Trophoblast cell (in vitro differentiated cells and primary cell): ENCODE results near the gene DRAXIN.

Source experiments
- DNase-seq, 2 donors: peaks; one replicate each; pipeline ENCODE4 v3.0.0-alpha.2; 2016
- H2AFZ ChIP-seq: 2 replicates; pipeline ENCODE4 v1.6.1; 2013; ENCODE audit warnings: low read length, moderate library complexity, mild to moderate bottlenecking; ENCODE audit not compliant: insufficient read depth, poor library complexity
- H2AK5ac ChIP-seq: 2 replicates; pipeline ENCODE4 v1.6.1; 2013; ENCODE audit warnings: mild to moderate bottlenecking, low read length
- H2BK120ac ChIP-seq: 2 replicates; pipeline ENCODE4 v1.6.1; 2013; ENCODE audit warnings: low read length, mild to moderate bottlenecking, moderate library complexity; ENCODE audit not compliant: insufficient read depth, poor library complexity
- H2BK12ac ChIP-seq: 2 replicates; pipeline ENCODE4 v1.6.1; 2013; ENCODE audit warnings: mild to moderate bottlenecking, low read length, moderate library complexity
- H2BK5ac ChIP-seq: 2 replicates; pipeline ENCODE4 v1.6.1; 2013; ENCODE audit warnings: low read length, low read depth, moderate library complexity, mild to moderate bottlenecking; ENCODE audit not compliant: poor library complexity
- H3K14ac ChIP-seq: 2 replicates; pipeline ENCODE4 v1.6.1; 2013; ENCODE audit warnings: mild to moderate bottlenecking, low read length
- H3K18ac ChIP-seq: 2 replicates; pipeline ENCODE4 v1.6.1; 2013; ENCODE audit warnings: mild to moderate bottlenecking, low read length
- H3K23ac ChIP-seq: 2 replicates; pipeline ENCODE4 v1.6.1; 2013; ENCODE audit warnings: low read length
- H3K27ac ChIP-seq: 2 replicates; pipeline ENCODE4 v1.5.1; 2013; ENCODE audit warnings: low read depth, mild to moderate bottlenecking, inconsistent platforms, low read length, moderate library complexity
- H3K27me3 ChIP-seq: 2 replicates; pipeline ENCODE4 v1.6.1; 2013; ENCODE audit warnings: inconsistent platforms, mild to moderate bottlenecking, low read length, moderate library complexity; ENCODE audit not compliant: insufficient read depth
- H3K36me3 ChIP-seq, 2 experiments: 1 replicate in 1 of 2; 2 replicates in 1 of 2; pipeline ENCODE4 v1.6.1; 2013; ENCODE audit warnings: low read length in 2 of 2, mild to moderate bottlenecking in 2 of 2, moderate library complexity in 1 of 2; ENCODE audit not compliant: insufficient read depth in 2 of 2, control insufficient read depth in 1 of 2
- H3K4ac ChIP-seq: 2 replicates; pipeline ENCODE4 v1.6.1; 2013; ENCODE audit warnings: low read depth, mild to moderate bottlenecking, low read length, moderate library complexity
- H3K4me1 ChIP-seq, 2 experiments: 1 replicate in 1 of 2; 2 replicates in 1 of 2; pipeline ENCODE4 v1.6.1; 2013; ENCODE audit warnings: low read length in 2 of 2, mild to moderate bottlenecking in 2 of 2, moderate library complexity in 1 of 2; ENCODE audit not compliant: insufficient read depth in 2 of 2, control insufficient read depth in 1 of 2
- H3K4me2 ChIP-seq: 2 replicates; pipeline ENCODE4 v1.6.1; 2013; ENCODE audit warnings: inconsistent platforms, mild to moderate bottlenecking, low read length, moderate library complexity
- H3K4me3 ChIP-seq: 2 replicates; pipeline ENCODE4 v1.5.1; 2013; ENCODE audit warnings: mild to moderate bottlenecking, low read depth, low read length, inconsistent platforms
- H3K79me1 ChIP-seq: one replicate; pipeline ENCODE4 v1.6.1; 2013; ENCODE audit warnings: low read length
- H3K79me2 ChIP-seq: 2 replicates; pipeline ENCODE4 v1.6.1; 2013; ENCODE audit warnings: low read length, mild to moderate bottlenecking; ENCODE audit not compliant: control insufficient read depth, insufficient read depth, poor library complexity
- H3K9ac ChIP-seq: 2 replicates; pipeline ENCODE4 v1.6.1; 2013; ENCODE audit warnings: mild to moderate bottlenecking, low read length
- H3K9me3 ChIP-seq: 2 replicates; pipeline ENCODE4 v1.6.1; 2013; ENCODE audit warnings: low read depth, mild to moderate bottlenecking, control low read depth, inconsistent platforms, low read length; ENCODE audit not compliant: insufficient read depth
- H4K12ac ChIP-seq: 2 replicates; pipeline ENCODE4 v1.6.1; 2013; ENCODE audit warnings: low read depth, mild to moderate bottlenecking, low read length, moderate library complexity
- H4K8ac ChIP-seq: 2 replicates; pipeline ENCODE4 v1.6.1; 2013; ENCODE audit warnings: low read depth, mild to moderate bottlenecking, low read length, moderate library complexity
- H4K91ac ChIP-seq: one replicate; pipeline ENCODE4 v1.6.1; 2013; ENCODE audit warnings: low read depth, mild to moderate bottlenecking, low read length, moderate library complexity
- WGBS: extraction: QIAGEN DNeasy Blood & Tissue Kit; methylation state at CpG from one replicate; pipeline ENCODE4 v1.1.7; 2013; ENCODE audit warnings: missing lambda C conversion rate; ENCODE audit not compliant: insufficient read length, insufficient coverage; ENCODE audit errors: extremely low coverage; 5-methylcytosine and 5-hydroxymethylcytosine counted together

The DRAXIN gene

DNA sequence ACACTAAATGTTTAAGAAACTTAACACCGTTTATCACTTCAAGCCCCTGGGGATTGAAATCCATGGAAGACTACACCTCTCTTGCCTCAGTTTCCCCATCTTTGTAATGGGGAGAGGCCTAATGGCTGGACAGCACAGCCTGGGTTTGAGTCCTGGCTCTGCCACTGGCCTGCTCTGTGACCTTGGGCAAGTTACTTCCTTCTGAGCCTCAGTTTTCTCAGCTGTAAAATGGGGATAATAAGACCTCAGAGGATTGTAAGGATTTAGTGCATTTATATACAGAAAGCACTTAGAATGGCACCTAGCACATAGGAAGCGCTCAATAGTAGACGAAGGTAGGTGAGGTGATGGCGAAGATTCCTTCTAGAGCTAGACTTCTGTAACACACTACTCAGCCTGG is 50.0 kb downstream of the DRAXIN start:
- peaks cover 0 to 2% of the 10 kb centered on the region in 2 experiments for H3K36me3 ChIP-seq
- no peak for DNase-seq
- H2BK5ac ChIP-seq = no peak overlapping the region
- peaks cover 2% of the 10 kb centered on the region for H3K79me1 ChIP-seq
- H3K9me3 ChIP-seq = no peaks in the 10 kb centered on the region
- no peak overlapping the region for H3K9ac ChIP-seq
- H3K23ac ChIP-seq = no peak overlapping the region
- H4K91ac ChIP-seq = no peak overlapping the region
- H4K8ac ChIP-seq = no peak overlapping the region
- H3K4me3 ChIP-seq = no peak overlapping the region
- H3K27me3 ChIP-seq = no peaks in the 10 kb centered on the region
- H2BK12ac ChIP-seq = no peak overlapping the region
- H3K27ac ChIP-seq = no peak overlapping the region
- H3K18ac ChIP-seq = no peak overlapping the region
- no peak overlapping the region for H2AK5ac ChIP-seq
- H3K4ac ChIP-seq = no peak overlapping the region
- no peak overlapping the region for H3K4me2 ChIP-seq
- no CpG with 5 or more reads among the region's 4 CpGs for WGBS
- H2BK120ac ChIP-seq = no peak overlapping the region
- no peak overlapping the region for H3K14ac ChIP-seq
- no peak overlapping the region for H4K12ac ChIP-seq
- H2AFZ ChIP-seq = no peak overlapping the region
- H3K4me1 ChIP-seq = peaks cover 10% of the 10 kb centered on the region in 2 experiments
- H3K79me2 ChIP-seq = no peaks in the 10 kb centered on the region

DNA sequence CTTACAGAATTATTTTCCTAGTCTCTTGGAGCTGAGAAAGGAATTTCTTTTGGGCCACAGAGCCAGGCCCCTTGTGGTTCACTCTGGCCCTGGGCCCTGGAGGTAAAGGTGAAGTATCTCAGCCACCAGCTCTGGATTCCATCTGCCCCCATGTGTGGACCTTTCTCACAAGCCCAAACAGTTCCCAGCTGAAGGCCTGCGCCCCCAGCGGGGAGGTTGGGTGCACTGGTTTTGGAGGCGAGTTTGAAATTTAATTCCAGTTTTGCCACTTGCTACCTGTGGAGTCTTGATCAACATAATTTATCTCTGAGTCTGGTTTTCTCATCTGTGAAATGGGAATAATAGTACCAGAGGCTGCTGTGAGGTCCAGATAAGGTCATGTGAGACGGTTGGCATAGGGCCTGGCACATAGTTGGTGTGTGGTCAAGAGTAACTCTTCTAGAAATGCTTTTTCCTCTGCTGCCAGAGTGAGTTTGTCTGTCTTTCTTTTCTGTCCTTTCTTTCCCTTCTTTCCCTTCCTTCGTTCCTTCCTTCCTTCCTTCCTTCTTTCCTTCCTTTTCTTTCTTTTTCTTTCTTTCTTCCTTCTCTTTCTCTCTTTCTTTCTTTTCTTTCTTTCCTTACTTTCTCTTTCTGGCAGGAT is 50.5 kb downstream of the DRAXIN start:
- H4K91ac ChIP-seq = no peak overlapping the region
- H3K27me3 ChIP-seq = no peaks in the 10 kb centered on the region
- H3K4me2 ChIP-seq = no peak overlapping the region
- no peak overlapping the region for H2AFZ ChIP-seq
- no CpG with 5 or more reads among the region's 5 CpGs for WGBS
- H3K4me1 ChIP-seq = peaks cover 7% of the 10 kb centered on the region in 2 experiments
- no peak overlapping the region for H2AK5ac ChIP-seq
- no peak overlapping the region for H3K14ac ChIP-seq
- no peak overlapping the region for H3K4me3 ChIP-seq
- no peaks in the 10 kb centered on the region for H3K79me2 ChIP-seq
- DNase-seq = no peak
- no peak overlapping the region for H4K8ac ChIP-seq
- H3K9me3 ChIP-seq = no peaks in the 10 kb centered on the region
- no peak overlapping the region for H2BK5ac ChIP-seq
- no peak overlapping the region for H3K9ac ChIP-seq
- no peak overlapping the region for H4K12ac ChIP-seq
- no peak overlapping the region for H3K23ac ChIP-seq
- H3K18ac ChIP-seq = no peak overlapping the region
- no peak overlapping the region for H2BK120ac ChIP-seq
- H2BK12ac ChIP-seq = no peak overlapping the region
- H3K4ac ChIP-seq = no peak overlapping the region
- H3K79me1 ChIP-seq = no peaks in the 10 kb centered on the region
- no peak overlapping the region for H3K27ac ChIP-seq
- H3K36me3 ChIP-seq = peaks cover 0 to 3% of the 10 kb centered on the region in 2 experiments

DNA sequence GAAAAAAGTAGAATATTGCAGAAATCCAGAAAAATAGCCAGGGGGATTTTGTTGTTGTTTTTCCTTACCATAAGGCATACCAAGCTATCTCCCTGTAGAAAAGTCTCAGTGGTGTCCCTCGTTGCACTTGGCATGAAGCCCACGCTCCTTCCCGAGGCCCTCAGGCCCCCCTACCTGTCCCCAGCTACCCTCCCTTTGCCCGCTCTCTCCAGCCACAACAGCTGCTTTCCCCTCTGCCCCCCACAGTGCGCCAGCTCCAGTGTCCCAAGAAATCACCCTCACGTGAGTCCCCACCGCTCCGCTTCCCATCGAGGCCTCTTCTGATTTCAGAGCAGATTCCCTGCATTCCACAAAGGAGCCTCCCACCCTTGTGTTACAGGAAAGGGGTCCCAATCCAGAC is 52.8 kb downstream of the DRAXIN start:
- H2BK12ac ChIP-seq = no peak overlapping the region
- WGBS = no CpG with 5 or more reads among the region's 9 CpGs

DNA sequence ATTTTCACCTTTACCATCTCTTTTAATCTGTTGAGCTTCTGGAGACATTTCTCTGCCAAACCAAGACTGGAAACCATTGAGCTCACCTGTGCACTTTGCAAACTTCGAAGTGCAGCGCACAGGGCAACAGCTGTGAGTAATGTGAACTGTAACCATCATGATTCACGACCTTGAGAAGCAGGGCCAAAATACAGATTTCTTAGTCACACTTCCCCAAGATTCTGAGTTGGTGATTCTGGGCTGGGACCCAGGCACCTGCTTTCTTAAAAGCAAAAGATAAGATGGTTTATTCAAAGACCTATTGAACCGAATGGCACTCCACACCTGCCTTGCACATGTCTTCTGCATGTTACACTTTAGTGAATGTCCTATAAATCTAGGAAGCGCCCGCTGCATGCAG is 54.6 kb downstream of the DRAXIN start:
- H3K23ac ChIP-seq = no peak overlapping the region
- DNase-seq = no peak
- H3K4me2 ChIP-seq = no peak overlapping the region
- H3K14ac ChIP-seq = no peak overlapping the region
- no peak overlapping the region for H4K91ac ChIP-seq
- H3K18ac ChIP-seq = no peak overlapping the region
- H3K9me3 ChIP-seq = no peaks in the 10 kb centered on the region
- no peak overlapping the region for H2BK120ac ChIP-seq
- no peak overlapping the region for H3K9ac ChIP-seq
- H3K4me3 ChIP-seq = no peak overlapping the region
- H3K36me3 ChIP-seq = peaks cover 8 to 12% of the 10 kb centered on the region in 2 experiments
- no peak overlapping the region for H4K8ac ChIP-seq
- H3K79me2 ChIP-seq = no peaks in the 10 kb centered on the region
- H2AFZ ChIP-seq = no peak overlapping the region
- no peak overlapping the region for H2BK12ac ChIP-seq
- no peak overlapping the region for H3K27ac ChIP-seq
- no peak overlapping the region for H2BK5ac ChIP-seq
- no peak overlapping the region for H4K12ac ChIP-seq
- WGBS = no CpG with 5 or more reads among the region's 6 CpGs
- H3K79me1 ChIP-seq = no peaks in the 10 kb centered on the region
- peaks cover 0 to 2% of the 10 kb centered on the region in 2 experiments for H3K4me1 ChIP-seq
- H3K27me3 ChIP-seq = no peaks in the 10 kb centered on the region
- no peak overlapping the region for H3K4ac ChIP-seq
- H2AK5ac ChIP-seq = no peak overlapping the region

More for the DNA sequence above, 52.8 kb downstream of the DRAXIN start:
- no peak overlapping the region for H3K18ac ChIP-seq
- peaks cover 4 to 8% of the 10 kb centered on the region in 2 experiments for H3K36me3 ChIP-seq
- no peak overlapping the region for H3K27ac ChIP-seq
- no peak overlapping the region for H2AFZ ChIP-seq
- no peak for DNase-seq
- H3K9me3 ChIP-seq = no peaks in the 10 kb centered on the region
- H2BK120ac ChIP-seq = no peak overlapping the region
- no peaks in the 10 kb centered on the region for H3K79me1 ChIP-seq
- H2AK5ac ChIP-seq = no peak overlapping the region
- no peaks in the 10 kb centered on the region for H3K79me2 ChIP-seq
- no peak overlapping the region for H3K14ac ChIP-seq
- no peak overlapping the region for H3K4me2 ChIP-seq
- H4K91ac ChIP-seq = no peak overlapping the region
- no peak overlapping the region for H2BK5ac ChIP-seq
- no peak overlapping the region for H3K4me3 ChIP-seq
- H4K12ac ChIP-seq = no peak overlapping the region
- no peak overlapping the region for H4K8ac ChIP-seq
- no peak overlapping the region for H3K9ac ChIP-seq
- H3K4ac ChIP-seq = no peak overlapping the region
- H3K27me3 ChIP-seq = no peaks in the 10 kb centered on the region
- H3K4me1 ChIP-seq = peaks cover 5 to 6% of the 10 kb centered on the region in 2 experiments
- no peak overlapping the region for H3K23ac ChIP-seq
